Amniotic stem cell (primary cell): Measurements from ENCODE around the gene FRMPD2.
"Not testable (repeated sequence)": the region's sequence is repeated elsewhere in the genome, so short reads cannot be mapped to it uniquely, and the experiment has no call there.

Experiments
- DNase-seq: peaks from one replicate; lab custom pipeline; 2025; lab: John Stamatoyannopoulos, UW

Gene FRMPD2

DNA sequence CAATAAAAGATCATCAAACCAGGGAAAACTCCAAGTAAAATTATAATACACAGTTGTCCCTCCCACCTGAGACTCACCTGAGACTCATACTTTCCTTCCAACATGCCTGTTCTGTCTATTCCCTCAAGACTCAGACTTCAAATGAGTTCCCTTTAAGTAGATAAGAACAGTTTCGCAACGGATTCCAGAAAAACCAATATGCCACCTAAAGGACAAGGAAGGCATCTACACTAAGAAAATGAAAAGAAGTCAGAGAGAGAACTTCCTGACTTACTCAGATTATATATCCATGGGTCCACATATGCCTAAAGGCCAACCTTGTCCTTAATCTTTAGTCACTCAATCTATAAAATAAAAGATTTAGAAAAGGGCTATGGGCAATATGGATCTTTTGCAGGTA is 148.9 kb downstream of the FRMPD2 start:
- not testable (repeated sequence) for DNase-seq

DNA sequence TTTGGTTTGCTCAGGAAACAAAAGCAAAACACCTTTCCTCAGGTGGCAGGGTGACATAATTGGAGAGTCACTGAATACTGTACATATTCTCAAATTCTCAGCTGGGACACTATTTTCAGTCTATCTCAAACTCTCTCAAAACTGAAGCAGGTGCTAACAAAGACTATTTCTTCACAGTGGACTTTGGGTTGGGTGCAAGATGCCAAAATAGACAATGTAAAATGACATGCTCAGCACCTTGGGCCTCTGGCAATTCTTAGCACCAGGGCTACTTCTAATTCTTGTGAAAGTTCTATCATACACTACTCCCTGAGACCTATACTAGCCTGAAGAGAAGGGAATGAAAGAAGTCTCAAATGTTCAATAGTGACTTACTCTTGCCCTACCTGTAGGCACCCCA is 151.9 kb downstream of the FRMPD2 start:
- DNase-seq = not testable (repeated sequence)

DNA sequence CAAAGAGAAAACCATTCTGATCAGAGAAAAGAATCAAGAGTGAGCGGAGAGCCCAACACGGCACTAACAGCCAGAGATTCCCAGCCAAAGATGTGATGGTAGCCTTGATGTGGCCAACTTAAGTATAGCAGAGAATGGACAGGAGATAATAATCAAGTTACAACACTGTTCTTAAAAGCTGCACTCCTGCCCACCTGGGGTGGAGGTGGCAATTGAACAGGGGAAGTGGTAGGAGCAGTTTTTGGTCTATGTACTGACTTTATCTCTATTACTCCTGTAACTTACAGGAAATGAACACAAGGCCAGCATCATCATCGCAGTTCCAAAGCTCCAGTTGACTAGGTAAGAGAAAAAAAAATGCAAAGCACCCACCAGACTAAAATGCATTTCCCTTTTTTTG is 164.2 kb downstream of the FRMPD2 start:
- not testable (repeated sequence) for DNase-seq
